GM21529 (cell line): ENCODE measurements around the gene SLCO2A1.

Experiments used
- ATAC-seq: cut with Tn5 transposase; IDR thresholded peaks from one replicate; pipeline ENCODE4 v1.9.1; 2021; ENCODE audit not compliant: unreplicated experiment

SLCO2A1 gene

DNA sequence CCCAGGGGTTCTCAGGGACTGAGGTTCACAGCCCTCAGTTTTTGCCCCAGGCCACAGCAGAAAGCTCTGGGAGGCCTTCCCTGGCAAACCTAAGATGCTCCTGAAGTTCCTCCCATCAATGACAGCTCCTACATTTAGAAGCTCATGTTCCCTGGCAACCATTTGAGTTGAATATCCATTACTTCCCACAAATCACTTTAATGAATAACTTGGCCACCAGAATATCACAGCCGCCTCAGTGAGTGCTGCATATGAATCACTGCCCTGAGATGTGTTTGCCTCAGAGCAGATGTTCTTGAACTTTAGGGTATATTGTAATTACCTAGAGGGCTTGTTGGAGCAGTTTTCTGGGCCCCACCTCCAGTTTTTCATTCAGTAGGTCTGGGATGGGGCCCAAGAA lies 27.4 kb downstream of the SLCO2A1 start:
- ATAC-seq: no peak

DNA sequence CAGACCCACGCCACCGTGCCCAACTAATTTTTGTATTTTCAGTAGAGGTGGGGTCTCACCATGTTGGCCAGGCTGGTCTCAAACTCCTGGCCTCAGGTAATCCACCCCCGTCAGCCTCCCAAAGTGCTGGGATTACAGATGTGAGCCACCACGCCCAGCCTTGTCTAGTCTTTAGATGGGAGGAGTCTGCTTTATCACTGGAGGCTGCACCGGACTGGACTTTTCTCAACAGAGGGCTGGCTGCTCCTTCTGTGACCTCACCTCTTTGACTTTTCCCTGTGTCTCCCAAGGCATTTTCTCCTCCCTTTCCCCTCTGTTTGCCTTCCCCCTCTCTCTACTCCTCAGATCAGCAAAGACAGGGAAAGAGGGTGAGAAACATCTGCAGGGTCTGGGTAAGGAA lies 28.5 kb downstream of the SLCO2A1 start:
- ATAC-seq: no peak

DNA sequence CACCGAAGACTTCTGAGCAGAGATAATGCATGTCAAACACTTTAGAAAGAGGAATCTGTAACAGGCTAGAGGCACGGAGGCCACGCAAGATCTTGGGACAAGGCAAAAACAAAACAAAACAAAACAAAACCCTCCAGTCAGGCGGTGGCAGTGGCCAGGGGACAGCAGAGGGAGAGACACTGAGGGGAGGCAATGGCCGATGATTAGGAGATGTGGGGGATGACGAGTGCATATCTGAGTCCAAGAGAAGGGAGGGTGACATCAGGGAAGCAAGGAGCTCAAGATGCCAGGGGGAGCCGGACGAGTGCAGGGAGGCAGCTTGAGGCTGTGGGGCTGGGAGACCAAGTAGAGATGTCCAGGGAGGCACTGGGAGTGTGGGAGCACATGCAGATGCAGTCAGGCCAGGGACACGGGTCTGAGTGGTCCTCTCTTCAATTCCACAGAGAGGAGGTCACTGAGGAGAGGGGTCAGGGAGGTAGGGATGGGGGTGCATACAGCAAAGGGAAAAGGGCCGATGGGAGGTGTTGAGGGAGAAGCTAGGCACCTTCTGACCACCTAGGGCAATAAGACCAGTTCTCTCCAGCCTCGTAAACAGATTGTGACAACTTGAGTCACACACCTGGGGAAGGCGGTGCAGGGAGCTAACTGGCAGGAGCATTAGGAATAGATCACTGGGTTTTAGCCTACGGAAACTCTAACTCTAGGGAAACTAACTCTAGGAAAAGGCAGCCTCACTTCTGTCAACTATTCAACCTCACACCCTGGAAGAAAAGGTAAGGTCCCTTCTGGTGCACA lies 29.6 kb downstream of the SLCO2A1 start:
- no peak for ATAC-seq

DNA sequence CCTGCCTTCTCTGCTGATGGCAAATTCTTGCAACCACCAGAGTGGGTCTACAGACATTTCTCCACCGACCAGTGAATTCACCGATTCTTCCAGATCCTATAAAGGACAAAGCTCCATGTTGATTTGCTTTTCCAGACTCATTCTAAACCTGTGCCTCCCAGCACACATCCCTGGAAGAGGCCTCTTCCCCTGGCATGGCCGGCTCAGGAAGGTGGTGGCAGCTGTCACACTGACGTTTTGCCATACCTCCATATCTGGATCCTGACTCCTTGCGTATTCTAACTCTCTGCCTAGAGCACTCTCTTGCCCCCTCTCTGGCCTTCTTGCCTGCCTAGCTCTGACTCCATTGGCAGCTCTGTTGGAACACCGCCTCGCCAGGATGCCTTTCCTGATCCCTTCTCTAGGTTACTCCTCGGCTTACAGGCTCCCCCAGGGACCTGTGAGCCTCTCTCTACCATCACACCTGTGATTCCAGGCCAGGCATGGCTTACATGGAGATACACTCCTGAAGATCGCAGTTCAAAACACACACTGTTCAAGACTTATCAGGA lies 31.0 kb downstream of the SLCO2A1 start:
- ATAC-seq: no peak

DNA sequence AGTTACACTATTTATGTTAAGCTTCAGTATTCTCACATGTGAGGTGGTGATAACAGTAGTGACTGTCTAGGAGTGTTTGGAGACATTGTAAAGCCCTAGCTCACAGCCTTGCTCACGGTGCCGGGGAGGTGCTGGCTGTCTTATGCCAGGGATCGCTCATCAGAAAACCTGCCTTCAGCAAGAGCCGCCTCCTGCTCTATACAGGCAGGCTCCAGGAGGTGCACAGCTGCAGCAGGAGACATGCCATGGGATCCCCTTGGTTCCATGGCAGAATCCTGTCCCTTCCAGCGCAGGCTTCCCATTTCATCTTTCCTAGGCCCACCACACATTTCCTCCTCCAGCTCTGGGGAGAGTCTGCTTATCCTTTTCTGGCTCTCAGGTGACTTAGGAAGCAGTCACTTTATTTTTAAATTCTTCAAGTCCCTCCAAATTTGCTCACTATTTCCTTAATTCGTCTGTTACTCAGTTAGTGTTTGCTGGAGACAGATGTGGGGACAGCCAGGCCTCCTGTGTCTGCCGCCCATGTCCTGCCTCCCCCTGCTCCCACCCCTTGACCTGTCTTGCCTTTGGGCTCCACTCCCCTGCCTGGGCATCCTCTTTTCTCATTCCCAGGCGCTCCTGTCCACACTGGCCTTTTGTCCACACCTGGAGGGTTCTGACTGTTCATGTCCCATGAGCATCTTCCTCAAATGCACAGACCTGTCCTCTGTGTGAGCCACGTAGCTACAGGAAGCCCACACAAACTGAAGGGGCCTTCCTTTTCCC lies 31.7 kb downstream of the SLCO2A1 start:
- ATAC-seq: no peak

DNA sequence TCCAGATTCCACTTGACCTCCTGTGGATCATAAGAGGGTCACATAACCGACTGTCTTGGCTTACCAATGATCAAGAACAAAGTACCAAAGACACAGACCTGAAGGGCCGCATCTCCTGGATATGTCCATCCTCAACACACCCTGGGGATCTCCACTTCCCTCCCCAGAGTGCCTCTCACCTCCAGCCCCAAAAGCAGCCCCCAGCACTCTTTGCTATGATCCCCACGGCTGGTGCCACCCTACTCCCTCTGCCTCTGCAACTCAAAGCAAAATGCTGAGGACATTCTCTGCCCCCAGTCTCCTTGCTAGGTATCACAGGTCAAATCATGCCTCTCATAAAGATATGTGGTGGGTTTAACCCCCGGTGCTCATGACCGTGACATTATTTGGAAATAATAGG lies 32.7 kb downstream of the SLCO2A1 start:
- ATAC-seq: no peak

DNA sequence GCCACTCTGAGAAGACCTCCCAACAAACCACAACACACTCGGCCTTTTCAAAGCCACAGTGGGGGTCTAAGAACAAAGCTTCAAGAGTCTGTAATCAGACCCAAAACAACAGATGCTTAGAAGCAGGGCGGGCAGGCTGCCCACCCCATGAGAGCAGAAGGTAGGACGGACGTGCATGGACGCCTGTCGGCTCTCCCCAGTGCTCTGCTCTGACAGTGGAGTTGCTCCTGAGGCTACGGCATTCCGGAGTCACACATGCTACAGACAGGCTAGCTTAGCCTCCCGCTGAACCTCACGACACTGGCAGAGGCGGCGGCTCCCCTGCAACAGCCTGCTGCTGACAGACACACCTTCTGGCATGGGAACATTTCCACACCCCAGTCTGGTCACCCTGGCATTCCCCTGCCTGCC lies 33.5 kb downstream of the SLCO2A1 start:
- ATAC-seq: no peak

DNA sequence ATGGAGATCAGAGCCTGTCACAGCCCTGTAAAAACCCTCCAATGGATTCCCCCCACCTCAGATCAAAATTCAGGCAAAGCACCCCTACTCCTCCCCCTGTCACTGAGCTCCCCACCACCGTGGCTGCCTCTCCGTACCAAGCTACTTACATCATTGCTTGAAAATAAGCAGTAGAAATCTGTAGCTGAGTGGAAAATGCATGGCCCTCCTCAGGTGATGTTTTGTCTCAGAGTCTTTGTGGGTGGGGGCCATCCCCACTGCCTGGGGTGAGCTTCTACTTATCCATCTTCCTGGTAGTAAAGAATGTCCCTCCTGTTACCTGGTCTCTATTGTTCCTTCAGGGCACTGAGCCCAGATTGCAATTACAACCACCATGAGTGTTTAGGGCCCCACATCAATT lies 34.5 kb downstream of the SLCO2A1 start:
- ATAC-seq: no peak

DNA sequence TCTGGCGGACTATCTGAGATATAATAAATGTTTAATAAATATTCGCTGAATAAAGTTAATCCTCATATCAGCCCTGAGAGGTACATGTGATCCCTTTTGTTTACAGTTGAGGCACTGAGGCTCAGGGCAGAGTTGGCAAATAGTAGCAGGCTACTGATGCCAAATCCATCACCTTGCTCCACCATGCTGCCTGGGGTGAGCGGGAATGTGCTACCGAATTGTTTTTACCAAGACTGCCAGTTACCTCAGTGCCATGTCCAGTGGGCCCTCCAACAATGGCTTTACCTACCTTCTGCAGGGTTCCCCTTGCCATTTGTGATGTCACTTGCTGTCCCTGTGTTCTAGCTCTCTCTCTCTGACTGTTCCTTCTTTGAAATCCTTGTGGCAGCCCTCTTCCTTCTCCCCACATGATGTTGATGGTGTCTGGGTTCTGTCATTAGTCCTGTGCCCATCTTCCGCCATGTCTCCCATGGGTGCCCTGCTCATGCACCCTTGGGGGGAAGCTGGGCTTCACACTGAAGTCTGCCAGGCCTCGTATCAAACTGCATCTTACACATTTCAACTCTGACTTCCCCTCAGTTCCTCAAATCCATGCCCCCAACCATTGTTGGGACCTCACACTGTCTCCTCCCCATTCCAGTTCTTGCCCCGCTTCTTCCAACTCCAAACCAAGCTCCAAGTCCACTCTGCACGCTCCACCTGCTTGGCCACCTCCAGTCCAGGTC lies 35.4 kb downstream of the SLCO2A1 start:
- no peak for ATAC-seq

DNA sequence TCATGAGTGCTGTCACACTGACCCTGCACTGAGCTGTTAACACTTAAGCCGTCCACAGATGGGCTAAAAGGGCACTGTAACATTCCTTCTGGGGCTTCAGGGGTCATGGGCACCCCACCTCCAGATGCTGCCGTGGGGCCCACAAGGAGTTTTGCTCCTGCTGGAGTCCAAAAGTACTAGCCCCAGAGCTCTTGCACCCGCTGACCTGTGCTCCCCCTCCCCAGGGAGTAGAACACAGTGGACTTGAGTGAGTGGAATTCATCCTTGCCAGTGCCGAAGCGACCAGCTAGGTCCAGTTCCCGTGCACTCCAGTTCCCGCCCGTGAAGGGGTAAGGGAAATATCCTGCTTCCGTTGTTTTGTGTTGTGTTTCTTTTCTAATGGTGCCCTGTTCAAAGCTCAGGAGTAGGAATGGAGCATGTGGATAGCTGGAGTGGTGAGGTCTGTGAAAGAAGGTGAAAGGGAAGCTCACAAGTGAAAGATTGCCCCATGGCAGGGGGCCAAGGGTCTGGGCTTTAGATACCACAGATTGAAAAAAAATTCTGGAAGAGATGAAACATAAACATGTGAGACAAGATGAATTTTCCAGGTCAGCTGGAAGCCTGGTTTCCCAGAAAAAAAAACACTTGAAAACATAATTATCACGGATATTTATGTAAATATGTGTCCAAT lies 36.6 kb downstream of the SLCO2A1 start:
- no peak for ATAC-seq

DNA sequence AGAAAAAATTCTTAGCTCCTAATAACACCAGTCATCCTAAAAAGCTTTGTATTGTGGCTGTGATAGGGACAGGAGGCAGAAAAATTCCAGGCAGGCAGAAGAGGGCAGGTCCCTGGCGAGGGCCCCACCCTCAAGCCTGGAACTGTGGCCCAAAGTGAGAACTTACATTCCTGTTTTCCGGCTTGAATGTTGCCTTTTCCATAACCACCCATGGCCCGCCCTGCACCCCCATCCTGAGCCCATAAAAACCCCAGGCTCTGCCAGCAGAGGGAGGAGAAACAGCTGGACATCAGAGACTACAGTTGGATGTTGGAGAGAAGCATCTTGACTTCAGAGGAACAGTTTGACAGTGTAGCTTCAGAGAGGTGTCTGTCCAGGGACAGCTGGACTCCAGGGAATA lies 37.3 kb downstream of the SLCO2A1 start:
- ATAC-seq: no peak

DNA sequence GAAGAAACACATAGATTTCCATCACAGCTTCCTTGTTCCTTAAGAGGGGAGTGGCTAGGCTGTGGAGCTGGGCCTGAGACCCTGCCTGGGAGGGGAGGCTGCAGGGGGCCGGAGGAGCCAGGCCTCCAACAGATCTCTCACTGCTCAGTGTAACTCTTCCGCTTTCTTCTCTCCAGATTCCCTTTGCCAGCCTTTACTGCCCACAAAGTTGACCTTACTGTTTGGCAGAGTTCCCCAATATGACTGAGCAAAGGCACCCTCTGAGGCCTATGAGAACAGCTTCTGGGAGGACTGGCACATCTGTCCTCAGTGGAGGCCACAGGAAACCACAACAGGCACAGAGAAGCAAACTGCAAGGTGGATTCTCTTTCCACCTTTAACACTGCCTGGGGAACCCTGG lies 38.1 kb downstream of the SLCO2A1 start:
- no peak for ATAC-seq

DNA sequence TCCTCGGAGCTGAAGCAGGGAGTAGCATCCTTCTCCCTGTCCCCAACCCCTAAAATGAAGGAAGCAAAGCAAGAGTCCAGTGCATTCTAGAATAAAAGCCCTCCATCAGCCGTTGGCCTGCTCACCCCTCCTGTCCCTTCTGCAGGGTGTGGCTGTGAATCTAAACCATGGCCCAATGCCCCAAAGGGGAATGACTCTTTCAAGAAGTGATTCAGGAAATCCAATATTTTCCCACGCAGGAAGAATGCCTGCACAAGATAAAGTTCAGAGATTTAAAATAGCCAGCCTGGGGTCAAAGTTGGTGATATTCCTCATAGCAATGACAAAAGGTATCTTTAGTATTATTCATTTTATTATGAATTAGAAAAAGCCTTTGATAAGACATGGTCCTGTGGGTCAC lies 38.5 kb downstream of the SLCO2A1 start:
- ATAC-seq: no peak

DNA sequence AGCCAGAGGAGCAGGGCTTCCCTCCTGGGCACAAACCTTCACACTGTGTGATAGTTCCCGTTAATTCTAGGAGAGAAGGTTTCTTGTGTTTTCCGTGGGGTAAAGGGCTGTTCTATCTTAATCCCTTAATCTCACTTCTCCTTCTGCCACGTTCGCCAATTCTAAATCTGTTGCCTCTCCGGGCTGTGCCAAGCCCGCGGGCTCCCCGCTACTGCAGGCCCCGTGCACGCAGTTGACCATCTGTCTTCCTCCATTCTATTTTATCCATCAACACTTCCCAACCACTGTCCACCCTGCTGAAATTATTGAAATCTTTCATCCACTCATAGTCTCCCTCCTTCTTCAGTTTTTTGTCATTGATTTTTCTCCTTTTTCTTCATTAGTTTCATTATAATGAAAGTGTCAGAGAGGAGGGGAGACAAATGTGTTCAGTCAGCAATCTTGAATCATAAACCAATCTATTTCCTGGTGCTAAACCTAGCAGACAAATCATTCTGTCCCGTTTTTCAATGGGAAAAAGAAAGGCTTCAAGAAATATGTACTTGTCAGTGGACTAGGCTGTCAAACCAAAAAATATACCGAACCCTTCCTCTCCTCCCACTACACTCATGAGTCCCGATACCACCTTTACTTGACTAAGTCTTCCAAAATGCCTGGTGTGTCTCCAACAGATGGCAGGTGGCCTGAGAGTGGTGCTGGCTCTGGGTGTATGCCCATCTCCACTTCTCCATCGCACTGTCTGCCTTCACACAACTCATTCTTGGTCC lies 39.6 kb downstream of the SLCO2A1 start:
- no peak for ATAC-seq

DNA sequence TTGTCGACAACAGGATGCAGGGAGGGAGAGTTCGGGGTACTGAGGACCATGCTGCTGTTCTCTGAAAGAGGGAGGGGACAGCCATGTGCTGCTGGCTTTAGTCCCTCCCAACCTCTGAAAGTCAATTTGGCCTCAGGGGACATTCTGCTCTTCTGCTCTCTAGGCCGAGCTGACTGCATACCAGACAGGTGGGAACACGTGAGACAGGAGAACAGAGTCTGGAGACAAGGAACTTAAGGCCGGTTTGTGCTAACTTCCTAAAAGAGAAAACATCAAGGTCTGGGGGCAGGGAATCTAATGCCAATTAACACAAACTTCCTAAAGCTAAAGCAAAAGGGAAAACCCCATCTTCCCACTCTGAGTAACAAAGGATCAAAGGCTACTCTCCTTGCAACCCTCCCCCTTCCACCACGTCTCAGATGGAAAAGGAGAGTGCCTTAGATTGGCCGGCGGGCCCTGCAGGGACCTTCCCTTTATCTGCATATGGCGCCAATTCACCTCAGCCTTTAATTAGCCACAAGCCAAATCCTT lies 41.0 kb downstream of the SLCO2A1 start:
- ATAC-seq: no peak

DNA sequence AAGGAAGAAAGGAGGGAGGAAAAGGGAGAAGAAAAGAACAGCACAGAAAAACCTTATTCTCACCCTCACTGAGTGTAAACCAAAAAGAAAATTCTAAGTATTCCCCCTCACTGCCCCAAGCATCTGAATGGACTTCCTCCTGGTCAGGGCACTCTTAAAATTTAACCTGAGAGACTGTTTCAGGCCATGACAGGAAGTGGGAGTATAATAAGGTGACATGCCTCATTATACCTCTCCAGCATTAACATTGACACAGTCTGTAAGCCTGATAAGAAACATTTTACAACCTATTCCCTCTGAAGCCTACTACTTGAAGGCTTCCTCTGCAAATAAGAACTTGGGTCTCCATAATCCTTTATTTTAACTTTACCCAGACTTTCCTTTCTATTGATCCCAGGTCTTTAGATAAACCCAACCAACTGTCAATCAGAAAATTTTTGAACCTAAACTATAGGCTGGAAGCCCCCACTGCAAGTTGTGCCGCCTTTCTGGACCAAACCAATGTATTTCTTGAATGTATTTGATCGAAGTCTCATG lies 41.7 kb downstream of the SLCO2A1 start:
- no peak for ATAC-seq

DNA sequence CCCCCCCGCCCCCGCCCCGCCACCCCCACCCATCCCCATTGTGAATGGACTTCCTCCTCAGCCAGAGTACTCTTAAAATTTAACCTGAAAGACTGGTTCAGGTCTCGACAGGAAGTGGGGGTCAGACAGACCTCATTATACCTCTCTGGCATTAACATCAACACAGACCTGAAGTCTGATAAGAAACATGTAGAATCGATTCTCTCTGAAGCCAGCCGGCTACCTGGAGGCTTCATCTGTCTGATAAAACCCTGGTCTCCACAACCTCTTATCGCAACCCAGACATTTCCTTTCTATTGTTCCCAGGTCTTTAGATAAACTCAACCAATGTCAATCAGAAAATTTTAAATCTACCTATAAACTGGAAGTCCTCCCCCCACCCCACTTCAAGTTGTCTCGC lies 42.6 kb downstream of the SLCO2A1 start:
- no peak for ATAC-seq

DNA sequence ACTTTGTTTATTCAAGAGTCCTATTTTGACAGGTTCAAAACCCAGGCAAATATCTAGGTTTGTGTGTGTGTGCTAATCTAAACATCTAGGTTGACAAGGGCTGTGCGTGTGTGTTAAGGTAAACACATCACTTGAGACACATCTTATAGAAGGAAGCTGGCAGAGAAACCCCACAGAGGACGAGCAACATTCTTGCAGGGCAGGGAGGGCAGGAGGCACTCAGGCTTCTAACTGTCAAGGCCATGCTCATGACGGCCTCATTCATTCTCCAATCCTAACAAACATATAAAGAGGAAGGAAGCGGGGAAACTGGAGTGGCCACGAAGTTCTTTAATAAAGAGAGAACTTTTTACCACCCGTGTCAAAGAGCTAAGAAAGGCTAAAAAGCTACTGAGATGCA lies 43.4 kb downstream of the SLCO2A1 start:
- no peak for ATAC-seq

DNA sequence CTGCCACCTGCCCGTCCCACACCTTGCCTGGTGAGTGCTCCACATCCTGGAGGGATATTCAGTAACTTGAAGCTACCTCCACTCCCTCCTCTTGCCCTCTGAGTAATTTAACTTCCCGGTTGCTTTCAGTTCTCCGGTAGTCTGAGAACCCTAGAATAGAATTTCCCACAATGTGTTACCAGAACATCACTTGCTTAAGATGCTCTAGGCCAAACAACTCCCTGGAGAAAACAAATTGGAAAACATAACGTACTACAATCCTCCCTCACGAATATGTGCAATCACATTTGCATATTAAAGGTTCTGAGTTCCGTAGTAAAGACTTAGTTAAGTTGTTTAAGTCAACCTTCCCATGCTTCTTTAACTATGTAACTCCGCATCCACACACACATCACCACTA lies 44.8 kb downstream of the SLCO2A1 start:
- no peak for ATAC-seq
